ENCODE results near the gene SERPIND1.

- TF ChIP-seq, protein P1, sequence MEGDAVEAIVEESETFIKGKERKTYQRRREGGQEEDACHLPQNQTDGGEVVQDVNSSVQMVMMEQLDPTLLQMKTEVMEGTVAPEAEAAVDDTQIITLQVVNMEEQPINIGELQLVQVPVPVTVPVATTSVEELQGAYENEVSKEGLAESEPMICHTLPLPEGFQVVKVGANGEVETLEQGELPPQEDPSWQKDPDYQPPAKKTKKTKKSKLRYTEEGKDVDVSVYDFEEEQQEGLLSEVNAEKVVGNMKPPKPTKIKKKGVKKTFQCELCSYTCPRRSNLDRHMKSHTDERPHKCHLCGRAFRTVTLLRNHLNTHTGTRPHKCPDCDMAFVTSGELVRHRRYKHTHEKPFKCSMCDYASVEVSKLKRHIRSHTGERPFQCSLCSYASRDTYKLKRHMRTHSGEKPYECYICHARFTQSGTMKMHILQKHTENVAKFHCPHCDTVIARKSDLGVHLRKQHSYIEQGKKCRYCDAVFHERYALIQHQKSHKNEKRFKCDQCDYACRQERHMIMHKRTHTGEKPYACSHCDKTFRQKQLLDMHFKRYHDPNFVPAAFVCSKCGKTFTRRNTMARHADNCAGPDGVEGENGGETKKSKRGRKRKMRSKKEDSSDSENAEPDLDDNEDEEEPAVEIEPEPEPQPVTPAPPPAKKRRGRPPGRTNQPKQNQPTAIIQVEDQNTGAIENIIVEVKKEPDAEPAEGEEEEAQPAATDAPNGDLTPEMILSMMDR (IDR thresholded peaks at IDR 0.05; ENCODE audit: low read depth, low read length, poor library complexity, severe bottlenecking): no peak
- no peak for TF ChIP-seq EZH2phosphoT487 (IDR thresholded peaks at IDR 0.05; ENCODE audit: borderline replicate concordance, low read length)
These were observed 36.7 kb downstream of the SERPIND1 start for GRCh38 chr22:20810645-20811044.

Measured in DOHH2 (cell line).